K562 (cell line): ENCODE results near the gene USP20. TPM values are rescaled to one million over a fixed set of nuclear protein-coding genes. Genes with fewer than 3 reads are reported as not detected.
A peak's percentile ranks its signal among the peaks of the same experiment; 100 is the strongest.

Source experiments
- BRF1 ChIP-seq: IDR thresholded peaks from 3 replicates; pipeline ENCODE4 v1.6.1; 2011; ENCODE audit warnings: borderline replicate concordance, mild to moderate bottlenecking; ENCODE audit not compliant: insufficient read length; ENCODE audit errors: extremely low read depth
- CBX2 ChIP-seq: fragments of 200-600 bp; sonication (generic); IDR thresholded peaks from one replicate; pipeline ENCODE4 v1.6.1; 2012; ENCODE audit warnings: mild to moderate bottlenecking, low read length, inconsistent platforms; ENCODE audit not compliant: insufficient read depth, poor library complexity, severe bottlenecking
- ELF4 ChIP-seq: fragments of 450-650 bp; formaldehyde crosslinking; IDR thresholded peaks from 2 replicates; pipeline ENCODE4 v1.4.0; 2022; ENCODE audit warnings: missing genetic modification characterization
- ETV1 ChIP-seq: fragments of 450-650 bp; conservative IDR thresholded peaks from 2 replicates; pipeline ENCODE4 v1.6.1; 2016; ENCODE audit warnings: missing genetic modification characterization, control low read depth, low read depth, missing compliant biosample characterization
- KLF13 ChIP-seq: fragments of 450-650 bp; IDR thresholded peaks from 2 replicates; pipeline ENCODE4 v1.6.1; 2016; ENCODE audit warnings: missing genetic modification characterization, low read depth, mild to moderate bottlenecking, missing compliant biosample characterization, moderate library complexity, borderline replicate concordance
- MGA ChIP-seq: fragments of 450-650 bp; IDR thresholded peaks from 2 replicates; pipeline ENCODE4 v1.6.1; 2016; ENCODE audit warnings: mild to moderate bottlenecking, moderate library complexity
- MXI1 ChIP-seq: IDR thresholded peaks from 2 replicates; pipeline ENCODE4 v1.6.1; 2011; ENCODE audit warnings: low read depth, mild to moderate bottlenecking, improper control_type of control experiment, low read length
- RNF2 ChIP-seq: sonication (generic); IDR thresholded peaks from 2 replicates; pipeline ENCODE4 v1.6.1; 2016
- STAT5B ChIP-seq: fragments of 250-450 bp; sonication (Bioruptor Pico); IDR thresholded peaks from 2 replicates; pipeline ENCODE4 v1.8.0; 2021; ENCODE audit warnings: mild to moderate bottlenecking, inconsistent platforms
- YY1 ChIP-seq, 3 experiments: IDR thresholded peaks; 2 replicates each; pipeline ENCODE4 v1.6.1; 2011; ENCODE audit warnings: low read length in 2 of 3, mild to moderate bottlenecking in 2 of 3, moderate library complexity in 2 of 3, borderline replicate concordance in 1 of 3, control low read depth in 1 of 3, low read depth in 1 of 3; ENCODE audit not compliant: insufficient read depth in 3 of 3, insufficient replicate concordance in 2 of 3, control insufficient read depth in 1 of 3, insufficient read length in 1 of 3; ENCODE audit errors: extremely low read depth in 1 of 3
- ZNF445 ChIP-seq: fragments of 250-450 bp; sonication (Bioruptor Pico); IDR thresholded peaks from 2 replicates; pipeline ENCODE4 v1.4.0; 2020; ENCODE audit warnings: low read depth, mild to moderate bottlenecking, moderate library complexity
- ZNF668 ChIP-seq: fragments of 250-450 bp; sonication (Bioruptor Pico); IDR thresholded peaks from 2 replicates; pipeline ENCODE4 v1.8.0; 2022; ENCODE audit warnings: mild to moderate bottlenecking, inconsistent platforms
- polyA plus RNA-seq, 8 experiments: library from polyadenylated mRNA; depleted of rRNA in 4 of 8; stranded (reverse) in 5 of 8; unstranded in 3 of 8; fragments of >200 nt; fragmentation: Nextera tagmentation in 2 of 8; fragmentation: Illumina TruSeq in 1 of 8; extraction: Ambion mirVana in 2 of 8; extraction: Trizol in 1 of 8; gene quantifications; 2 replicates each; pipeline versions ENCODE4 v1.2.1 to v1.2.3, GENCODE V29; 2011 to 2014; ENCODE audit warnings: inconsistent platforms in 1 of 8, missing spikeins in 1 of 8
- total RNA-seq, 7 experiments: library from RNA; depleted of rRNA in 6 of 7; stranded (reverse); fragments of >200 nt in 6 of 7; fragmentation: Illumina TruSeq in 2 of 7; extraction: Trizol in 2 of 7; gene quantifications; 2 replicates each; pipeline versions ENCODE4 v1.2.1 to v1.2.3, GENCODE V29; 2011 to 2021; ENCODE audit warnings: low replicate concordance in 1 of 7
- TF ChIP-seq, protein P1 (sequence below): fragments of 250-450 bp; sonication (Bioruptor Pico); IDR thresholded peaks from 2 replicates; pipeline ENCODE4 v1.4.0; 2020; ENCODE audit warnings: mild to moderate bottlenecking, moderate library complexity

Gene USP20
- total and polyA plus RNA-seq, 9 of the 15 experiments (the other 6 are each of a cell fraction or from before 2014, with no cell fraction given) = 1.9 to 136 (median 49.1) TPM

- TF ChIP-seq MGA (no peak), MXI1 (peak; percentile 61; the same call in 1 of the 2 replicates), RNF2 (no peak), ZNF668 (no peak), BRF1 (no peak), ETV1 (tag) (peak; percentile 65), KLF13 (tag) (peak; percentile 85; the same call in 1 of the 2 replicates), ELF4 (CRISPR knock-in tag) (no peak), CBX2 (no peak), ZNF445 (no peak), STAT5B (CRISPR knock-in tag) (no peak), YY1 (IDR thresholded peaks at IDR 0.05; ENCODE audit: borderline replicate concordance in 1 of 3, control insufficient read depth in 1 of 3, extremely low read depth in 1 of 3, insufficient read depth in 3 of 3, insufficient read length in 1 of 3, insufficient replicate concordance in 2 of 3, low read depth in 1 of 3, low read length in 2 of 3) (peak in 2 of 3 experiments; percentile 42 to 91)
- TF ChIP-seq, protein P1, sequence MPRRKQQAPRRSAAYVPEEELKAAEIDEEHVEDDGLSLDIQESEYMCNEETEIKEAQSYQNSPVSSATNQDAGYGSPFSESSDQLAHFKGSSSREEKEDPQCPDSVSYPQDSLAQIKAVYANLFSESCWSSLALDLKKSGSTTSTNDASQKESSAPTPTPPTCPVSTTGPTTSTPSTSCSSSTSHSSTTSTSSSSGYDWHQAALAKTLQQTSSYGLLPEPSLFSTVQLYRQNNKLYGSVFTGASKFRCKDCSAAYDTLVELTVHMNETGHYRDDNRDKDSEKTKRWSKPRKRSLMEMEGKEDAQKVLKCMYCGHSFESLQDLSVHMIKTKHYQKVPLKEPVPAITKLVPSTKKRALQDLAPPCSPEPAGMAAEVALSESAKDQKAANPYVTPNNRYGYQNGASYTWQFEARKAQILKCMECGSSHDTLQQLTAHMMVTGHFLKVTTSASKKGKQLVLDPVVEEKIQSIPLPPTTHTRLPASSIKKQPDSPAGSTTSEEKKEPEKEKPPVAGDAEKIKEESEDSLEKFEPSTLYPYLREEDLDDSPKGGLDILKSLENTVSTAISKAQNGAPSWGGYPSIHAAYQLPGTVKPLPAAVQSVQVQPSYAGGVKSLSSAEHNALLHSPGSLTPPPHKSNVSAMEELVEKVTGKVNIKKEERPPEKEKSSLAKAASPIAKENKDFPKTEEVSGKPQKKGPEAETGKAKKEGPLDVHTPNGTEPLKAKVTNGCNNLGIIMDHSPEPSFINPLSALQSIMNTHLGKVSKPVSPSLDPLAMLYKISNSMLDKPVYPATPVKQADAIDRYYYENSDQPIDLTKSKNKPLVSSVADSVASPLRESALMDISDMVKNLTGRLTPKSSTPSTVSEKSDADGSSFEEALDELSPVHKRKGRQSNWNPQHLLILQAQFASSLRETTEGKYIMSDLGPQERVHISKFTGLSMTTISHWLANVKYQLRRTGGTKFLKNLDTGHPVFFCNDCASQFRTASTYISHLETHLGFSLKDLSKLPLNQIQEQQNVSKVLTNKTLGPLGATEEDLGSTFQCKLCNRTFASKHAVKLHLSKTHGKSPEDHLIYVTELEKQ (CRISPR knock-in tag) = no peak
These were observed 50.4 kb downstream of the USP20 start (continued) for GRCh38 chr9:129885670-129886106.
